ENCODE data around the gene CYFIP1.

CYFIP1 gene

DNA sequence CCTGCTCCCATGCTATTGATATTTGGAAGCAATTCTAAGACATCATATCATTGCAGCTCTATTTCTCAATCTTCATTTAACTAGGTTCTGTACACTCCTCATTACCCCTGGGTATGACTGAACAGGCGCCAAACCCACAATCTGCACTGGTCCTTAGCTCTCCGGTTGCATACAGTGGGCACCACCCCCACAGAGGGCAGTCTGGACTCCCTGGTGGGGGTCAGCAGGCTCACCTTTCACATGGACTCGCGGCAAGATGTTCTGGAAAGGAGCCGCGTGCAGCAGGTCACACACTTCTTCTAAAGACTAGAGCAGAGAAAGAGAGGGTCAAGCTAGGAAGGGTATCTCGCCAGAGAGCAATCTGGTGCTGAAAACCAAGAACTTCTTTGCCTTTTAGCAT lies 105.2 kb downstream of the CYFIP1 start:
- TF ChIP-seq, protein P1, sequence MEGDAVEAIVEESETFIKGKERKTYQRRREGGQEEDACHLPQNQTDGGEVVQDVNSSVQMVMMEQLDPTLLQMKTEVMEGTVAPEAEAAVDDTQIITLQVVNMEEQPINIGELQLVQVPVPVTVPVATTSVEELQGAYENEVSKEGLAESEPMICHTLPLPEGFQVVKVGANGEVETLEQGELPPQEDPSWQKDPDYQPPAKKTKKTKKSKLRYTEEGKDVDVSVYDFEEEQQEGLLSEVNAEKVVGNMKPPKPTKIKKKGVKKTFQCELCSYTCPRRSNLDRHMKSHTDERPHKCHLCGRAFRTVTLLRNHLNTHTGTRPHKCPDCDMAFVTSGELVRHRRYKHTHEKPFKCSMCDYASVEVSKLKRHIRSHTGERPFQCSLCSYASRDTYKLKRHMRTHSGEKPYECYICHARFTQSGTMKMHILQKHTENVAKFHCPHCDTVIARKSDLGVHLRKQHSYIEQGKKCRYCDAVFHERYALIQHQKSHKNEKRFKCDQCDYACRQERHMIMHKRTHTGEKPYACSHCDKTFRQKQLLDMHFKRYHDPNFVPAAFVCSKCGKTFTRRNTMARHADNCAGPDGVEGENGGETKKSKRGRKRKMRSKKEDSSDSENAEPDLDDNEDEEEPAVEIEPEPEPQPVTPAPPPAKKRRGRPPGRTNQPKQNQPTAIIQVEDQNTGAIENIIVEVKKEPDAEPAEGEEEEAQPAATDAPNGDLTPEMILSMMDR (IDR thresholded peaks at IDR 0.05): no peak
- no peak for TF ChIP-seq ZFX (IDR thresholded peaks at IDR 0.05; ENCODE audit: borderline replicate concordance)
- no peak overlapping the region for H3K27ac ChIP-seq

DNA sequence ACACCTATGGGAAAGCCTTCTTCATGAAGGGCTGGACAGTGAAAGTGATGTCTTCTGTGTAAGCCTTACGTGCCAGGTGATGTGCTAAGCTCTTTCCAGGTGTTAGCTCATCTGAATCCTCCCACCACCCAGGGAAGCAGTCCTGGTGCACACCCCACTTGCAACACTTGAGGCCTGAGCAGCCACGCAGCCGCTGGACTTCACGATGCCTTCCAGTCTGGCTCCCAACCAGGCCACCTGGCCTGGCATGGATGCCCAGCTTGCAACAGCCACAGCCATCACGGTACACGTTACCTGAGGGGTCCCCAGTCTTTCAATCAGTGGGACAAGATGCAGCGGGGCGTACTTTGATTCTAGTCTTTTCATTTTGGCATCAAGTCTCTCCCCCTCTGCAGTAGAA lies 105.9 kb downstream of the CYFIP1 start:
- no peak overlapping the region for H3K27ac ChIP-seq
- no peak for TF ChIP-seq ZFX (IDR thresholded peaks at IDR 0.05; ENCODE audit: borderline replicate concordance)
- TF ChIP-seq, protein P1 (IDR thresholded peaks at IDR 0.05): no peak

DNA sequence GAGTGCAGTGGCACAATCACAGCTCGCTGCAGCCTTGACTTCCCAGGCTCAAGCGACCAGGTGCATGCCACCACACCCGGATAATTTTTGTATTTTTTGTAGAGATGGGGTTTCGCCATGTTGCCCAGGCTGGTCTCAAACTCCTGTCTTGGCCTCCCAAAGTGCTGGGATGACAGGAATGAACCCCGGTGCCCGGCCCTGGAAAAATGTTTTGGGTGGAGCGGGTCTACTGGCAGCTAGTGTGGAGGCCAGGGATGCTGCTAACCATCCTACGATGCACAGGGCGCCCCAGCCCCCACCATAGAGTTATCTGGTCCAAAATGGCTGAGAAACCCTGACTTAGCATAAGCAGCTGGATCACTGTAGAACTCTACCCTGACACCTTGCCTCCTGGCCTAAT lies 106.3 kb downstream of the CYFIP1 start:
- TF ChIP-seq, protein P1 (IDR thresholded peaks at IDR 0.05): no peak
- H3K27ac ChIP-seq: no peak overlapping the region

DNA sequence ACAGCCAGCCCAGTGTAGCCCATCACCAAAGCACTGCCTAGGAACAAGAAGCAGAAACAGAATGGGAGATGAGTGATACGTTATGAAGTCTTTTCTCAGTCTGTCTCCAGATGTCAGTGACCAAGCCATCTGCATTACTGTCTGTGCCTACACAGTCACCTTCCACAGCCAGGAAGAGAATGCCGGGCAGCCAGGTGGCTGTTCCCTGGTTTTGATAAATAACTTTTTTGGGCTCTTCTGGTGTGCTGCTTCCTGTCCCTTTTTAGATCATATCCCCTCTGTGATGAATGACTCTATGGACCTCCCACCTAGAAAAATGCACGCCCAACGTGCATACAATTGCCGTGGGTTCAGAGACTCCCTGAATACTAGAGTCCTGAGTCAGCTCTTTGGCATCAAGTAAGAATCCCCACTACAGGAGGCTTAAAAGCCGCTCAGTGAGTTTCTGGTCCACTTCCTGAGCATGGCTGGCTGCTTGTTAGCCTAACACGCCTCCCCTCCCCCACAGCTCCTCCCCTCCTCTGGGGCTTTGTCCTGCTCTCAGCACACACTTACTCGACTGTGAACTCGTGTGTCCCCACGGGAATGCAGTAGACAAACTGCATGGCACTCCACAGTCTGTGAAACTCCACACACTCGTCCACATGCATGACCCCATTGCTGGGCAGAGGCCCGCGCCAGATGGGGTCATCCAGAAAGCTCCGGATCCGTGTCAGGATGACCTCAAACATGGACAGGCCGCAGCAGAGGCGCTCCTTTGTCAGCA lies 107.0 kb downstream of the CYFIP1 start:
- TF ChIP-seq, protein P1 (IDR thresholded peaks at IDR 0.05): no peak
- TF ChIP-seq ZFX (IDR thresholded peaks at IDR 0.05; ENCODE audit: borderline replicate concordance): no peak
- H3K27ac ChIP-seq: no peak overlapping the region

DNA sequence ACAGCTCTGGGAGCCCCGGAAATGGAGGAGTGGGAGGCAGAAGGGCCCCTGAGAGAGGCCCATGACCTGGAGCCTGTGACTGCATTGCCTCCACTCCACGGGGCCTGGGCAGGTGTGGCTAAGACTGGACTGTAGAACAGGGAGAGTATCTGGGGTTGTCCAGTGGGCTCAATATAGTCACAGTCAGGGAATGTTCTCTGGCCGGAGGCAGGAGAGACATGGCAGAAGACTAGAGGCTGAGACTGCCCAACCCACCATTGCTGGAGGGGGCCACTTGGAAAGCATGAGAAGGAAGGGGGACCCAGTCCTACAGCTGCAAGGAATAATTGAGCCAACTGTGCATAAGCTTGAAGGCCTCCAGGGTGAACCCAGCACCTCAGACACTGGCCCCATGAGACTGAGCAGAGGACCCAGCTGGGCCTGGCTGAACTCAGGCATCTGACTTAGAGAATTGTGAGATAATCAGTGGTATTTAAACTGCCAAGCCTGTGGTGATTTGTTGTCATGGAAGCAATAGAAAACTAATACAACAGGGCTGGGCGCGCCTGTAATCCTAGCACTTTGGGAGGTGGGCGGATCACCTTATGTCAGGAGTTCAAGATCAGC lies 108.6 kb downstream of the CYFIP1 start:
- no peak overlapping the region for H3K27ac ChIP-seq
- TF ChIP-seq ZFX (IDR thresholded peaks at IDR 0.05; ENCODE audit: borderline replicate concordance): no peak
- TF ChIP-seq, protein P1 (IDR thresholded peaks at IDR 0.05): no peak

DNA sequence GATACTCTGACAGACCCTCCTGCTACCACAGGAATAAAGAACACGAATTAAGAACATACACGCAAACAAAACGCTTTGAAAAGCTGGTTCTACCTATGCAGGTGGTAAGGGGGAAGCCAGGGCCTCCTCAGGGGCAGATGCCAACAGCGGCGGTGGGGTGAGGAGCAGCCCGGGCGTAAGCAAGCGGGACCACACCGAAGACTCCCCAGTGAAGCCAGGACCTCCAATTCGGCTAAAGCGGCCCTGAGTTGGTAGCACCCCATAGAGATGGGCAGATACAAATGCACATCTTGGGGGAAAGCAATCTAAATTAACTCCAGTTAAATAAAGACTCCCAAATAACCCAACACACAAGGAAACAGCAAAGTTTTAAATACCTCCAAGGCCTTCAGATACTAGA lies 109.3 kb downstream of the CYFIP1 start:
- TF ChIP-seq, protein P1 (IDR thresholded peaks at IDR 0.05): no peak
- no peak for TF ChIP-seq ZFX (IDR thresholded peaks at IDR 0.05; ENCODE audit: borderline replicate concordance)
- H3K27ac ChIP-seq: no peak overlapping the region

DNA sequence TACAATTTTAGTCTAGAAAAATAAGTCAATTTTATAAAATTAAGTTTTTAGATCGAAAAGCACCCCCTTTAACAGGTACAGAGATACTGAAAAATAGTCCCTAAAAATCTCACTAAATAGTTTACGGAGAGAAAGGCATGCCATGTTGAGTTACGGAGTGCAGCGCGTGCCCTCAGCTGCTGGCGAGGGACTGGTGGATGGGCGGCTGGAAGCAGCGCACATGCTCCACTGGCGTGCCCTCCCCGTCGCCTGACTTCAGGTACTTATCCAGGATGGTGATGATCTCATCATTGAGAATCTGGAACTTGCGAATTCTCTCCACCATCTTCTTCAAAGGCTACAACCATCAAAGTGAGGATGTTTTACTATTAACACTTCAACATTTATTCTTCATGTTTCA lies 110.3 kb downstream of the CYFIP1 start:
- TF ChIP-seq, protein P1 (IDR thresholded peaks at IDR 0.05): no peak
- TF ChIP-seq ZFX (IDR thresholded peaks at IDR 0.05; ENCODE audit: borderline replicate concordance): no peak
- peak overlapping the region; percentile 44 for H3K27ac ChIP-seq

Data from 22Rv1 (cell line).